Trophoblast cell (in vitro differentiated cells and primary cell): Measurements from ENCODE around the gene KCTD12.

Source experiments
- DNase-seq, 2 donors: peaks; one replicate each; pipeline ENCODE4 v3.0.0-alpha.2; 2016
- H2AFZ ChIP-seq: 2 replicates; pipeline ENCODE4 v1.6.1; 2013; ENCODE audit warnings: low read length, moderate library complexity, mild to moderate bottlenecking; ENCODE audit not compliant: insufficient read depth, poor library complexity
- H2AK5ac ChIP-seq: 2 replicates; pipeline ENCODE4 v1.6.1; 2013; ENCODE audit warnings: mild to moderate bottlenecking, low read length
- H2BK120ac ChIP-seq: 2 replicates; pipeline ENCODE4 v1.6.1; 2013; ENCODE audit warnings: low read length, mild to moderate bottlenecking, moderate library complexity; ENCODE audit not compliant: insufficient read depth, poor library complexity
- H2BK12ac ChIP-seq: 2 replicates; pipeline ENCODE4 v1.6.1; 2013; ENCODE audit warnings: mild to moderate bottlenecking, low read length, moderate library complexity
- H2BK5ac ChIP-seq: 2 replicates; pipeline ENCODE4 v1.6.1; 2013; ENCODE audit warnings: low read length, low read depth, moderate library complexity, mild to moderate bottlenecking; ENCODE audit not compliant: poor library complexity
- H3K14ac ChIP-seq: 2 replicates; pipeline ENCODE4 v1.6.1; 2013; ENCODE audit warnings: mild to moderate bottlenecking, low read length
- H3K18ac ChIP-seq: 2 replicates; pipeline ENCODE4 v1.6.1; 2013; ENCODE audit warnings: mild to moderate bottlenecking, low read length
- H3K23ac ChIP-seq: 2 replicates; pipeline ENCODE4 v1.6.1; 2013; ENCODE audit warnings: low read length
- H3K27ac ChIP-seq: 2 replicates; pipeline ENCODE4 v1.5.1; 2013; ENCODE audit warnings: low read depth, mild to moderate bottlenecking, inconsistent platforms, low read length, moderate library complexity
- H3K27me3 ChIP-seq: 2 replicates; pipeline ENCODE4 v1.6.1; 2013; ENCODE audit warnings: inconsistent platforms, mild to moderate bottlenecking, low read length, moderate library complexity; ENCODE audit not compliant: insufficient read depth
- H3K36me3 ChIP-seq, 2 experiments: 1 replicate in 1 of 2; 2 replicates in 1 of 2; pipeline ENCODE4 v1.6.1; 2013; ENCODE audit warnings: low read length in 2 of 2, mild to moderate bottlenecking in 2 of 2, moderate library complexity in 1 of 2; ENCODE audit not compliant: insufficient read depth in 2 of 2, control insufficient read depth in 1 of 2
- H3K4ac ChIP-seq: 2 replicates; pipeline ENCODE4 v1.6.1; 2013; ENCODE audit warnings: low read depth, mild to moderate bottlenecking, low read length, moderate library complexity
- H3K4me1 ChIP-seq, 2 experiments: 1 replicate in 1 of 2; 2 replicates in 1 of 2; pipeline ENCODE4 v1.6.1; 2013; ENCODE audit warnings: low read length in 2 of 2, mild to moderate bottlenecking in 2 of 2, moderate library complexity in 1 of 2; ENCODE audit not compliant: insufficient read depth in 2 of 2, control insufficient read depth in 1 of 2
- H3K4me2 ChIP-seq: 2 replicates; pipeline ENCODE4 v1.6.1; 2013; ENCODE audit warnings: inconsistent platforms, mild to moderate bottlenecking, low read length, moderate library complexity
- H3K4me3 ChIP-seq: 2 replicates; pipeline ENCODE4 v1.5.1; 2013; ENCODE audit warnings: mild to moderate bottlenecking, low read depth, low read length, inconsistent platforms
- H3K79me1 ChIP-seq: one replicate; pipeline ENCODE4 v1.6.1; 2013; ENCODE audit warnings: low read length
- H3K79me2 ChIP-seq: 2 replicates; pipeline ENCODE4 v1.6.1; 2013; ENCODE audit warnings: low read length, mild to moderate bottlenecking; ENCODE audit not compliant: control insufficient read depth, insufficient read depth, poor library complexity
- H3K9ac ChIP-seq: 2 replicates; pipeline ENCODE4 v1.6.1; 2013; ENCODE audit warnings: mild to moderate bottlenecking, low read length
- H3K9me3 ChIP-seq: 2 replicates; pipeline ENCODE4 v1.6.1; 2013; ENCODE audit warnings: low read depth, mild to moderate bottlenecking, control low read depth, inconsistent platforms, low read length; ENCODE audit not compliant: insufficient read depth
- H4K12ac ChIP-seq: 2 replicates; pipeline ENCODE4 v1.6.1; 2013; ENCODE audit warnings: low read depth, mild to moderate bottlenecking, low read length, moderate library complexity
- H4K8ac ChIP-seq: 2 replicates; pipeline ENCODE4 v1.6.1; 2013; ENCODE audit warnings: low read depth, mild to moderate bottlenecking, low read length, moderate library complexity
- H4K91ac ChIP-seq: one replicate; pipeline ENCODE4 v1.6.1; 2013; ENCODE audit warnings: low read depth, mild to moderate bottlenecking, low read length, moderate library complexity
- WGBS: extraction: QIAGEN DNeasy Blood & Tissue Kit; methylation state at CpG from one replicate; pipeline ENCODE4 v1.1.7; 2013; ENCODE audit warnings: missing lambda C conversion rate; ENCODE audit not compliant: insufficient read length, insufficient coverage; ENCODE audit errors: extremely low coverage; 5-methylcytosine and 5-hydroxymethylcytosine counted together

Gene KCTD12

GRCh38 chr13:76845865-76846264 lies 40.3 kb downstream of the KCTD12 start:
- no peak overlapping the region for H3K9ac ChIP-seq

GRCh38 chr13:76845367-76845766 lies 40.8 kb downstream of the KCTD12 start:
- no peaks in the 10 kb centered on the region for H3K36me3 ChIP-seq
- H3K23ac ChIP-seq: no peak overlapping the region
- no peaks in the 10 kb centered on the region for H3K79me1 ChIP-seq
- no peak overlapping the region for H4K12ac ChIP-seq
- H3K14ac ChIP-seq: no peak overlapping the region
- no peak overlapping the region for H2BK12ac ChIP-seq
- H3K4ac ChIP-seq: no peak overlapping the region
- H3K27ac ChIP-seq: no peak overlapping the region
- H2AK5ac ChIP-seq: no peak overlapping the region
- no peak for DNase-seq
- no CpG with 5 or more reads among the region's 3 CpGs for WGBS
- H2BK5ac ChIP-seq: no peak overlapping the region
- H2AFZ ChIP-seq: no peak overlapping the region
- no peak overlapping the region for H3K9ac ChIP-seq
- H2BK120ac ChIP-seq: no peak overlapping the region
- no peak overlapping the region for H3K4me2 ChIP-seq
- no peak overlapping the region for H4K8ac ChIP-seq
- H4K91ac ChIP-seq: no peak overlapping the region
- no peaks in the 10 kb centered on the region for H3K9me3 ChIP-seq
- H3K18ac ChIP-seq: no peak overlapping the region
- H3K4me3 ChIP-seq: no peak overlapping the region
- no peaks in the 10 kb centered on the region for H3K27me3 ChIP-seq
- H3K79me2 ChIP-seq: no peaks in the 10 kb centered on the region
- no peaks in the 10 kb centered on the region for H3K4me1 ChIP-seq

More at GRCh38 chr13:76845865-76846264, 40.3 kb downstream of the KCTD12 start:
- Histone ChIP-seq H2BK12ac (no peak overlapping the region), H2AFZ (no peak overlapping the region), H3K27ac (no peak overlapping the region), H2BK5ac (no peak overlapping the region), H4K91ac (no peak overlapping the region), H4K12ac (no peak overlapping the region), H3K23ac (no peak overlapping the region), H3K4me3 (no peak overlapping the region), H3K27me3 (no peaks in the 10 kb centered on the region), H3K18ac (no peak overlapping the region), H3K4me2 (no peak overlapping the region), H3K79me2 (no peaks in the 10 kb centered on the region), H3K36me3 (no peaks in the 10 kb centered on the region), H3K9me3 (no peaks in the 10 kb centered on the region), H3K79me1 (no peaks in the 10 kb centered on the region), H2AK5ac (no peak overlapping the region), H4K8ac (no peak overlapping the region), H2BK120ac (no peak overlapping the region), H3K4ac (no peak overlapping the region), H3K4me1 (no peaks in the 10 kb centered on the region), H3K14ac (no peak overlapping the region)
- no peak for DNase-seq
- no CpG with 5 or more reads among the region's 2 CpGs for WGBS

GRCh38 chr13:76837801-76838200 lies 48.4 kb downstream of the KCTD12 start:
- Histone ChIP-seq H4K12ac (no peak overlapping the region), H4K8ac (no peak overlapping the region), H3K36me3 (no peaks in the 10 kb centered on the region), H3K23ac (no peak overlapping the region), H3K27ac (no peak overlapping the region), H3K79me1 (no peaks in the 10 kb centered on the region), H3K9me3 (no peaks in the 10 kb centered on the region), H2BK120ac (no peak overlapping the region), H3K14ac (no peak overlapping the region), H2AFZ (no peak overlapping the region), H3K4ac (no peak overlapping the region), H2BK12ac (no peak overlapping the region), H3K18ac (no peak overlapping the region), H4K91ac (no peak overlapping the region), H3K9ac (no peak overlapping the region), H3K4me3 (no peak overlapping the region), H2BK5ac (no peak overlapping the region), H3K79me2 (no peaks in the 10 kb centered on the region), H3K4me2 (no peak overlapping the region), H2AK5ac (no peak overlapping the region), H3K27me3 (no peaks in the 10 kb centered on the region), H3K4me1 (peaks cover 0 to 2% of the 10 kb centered on the region in 2 experiments)
- DNase-seq: no peak
- no CpG with 5 or more reads among the region's 1 CpG for WGBS

GRCh38 chr13:76836311-76836710 lies 49.9 kb downstream of the KCTD12 start:
- H4K8ac ChIP-seq: no peak overlapping the region
- H3K4me1 ChIP-seq: peaks cover 0 to 2% of the 10 kb centered on the region in 2 experiments
- H3K79me2 ChIP-seq: no peaks in the 10 kb centered on the region
- H3K9ac ChIP-seq: no peak overlapping the region
- H3K14ac ChIP-seq: no peak overlapping the region
- no peak overlapping the region for H3K27ac ChIP-seq
- H3K18ac ChIP-seq: no peak overlapping the region
- H4K91ac ChIP-seq: no peak overlapping the region
- no peak overlapping the region for H4K12ac ChIP-seq
- H3K4me2 ChIP-seq: no peak overlapping the region
- no CpG with 5 or more reads among the region's 1 CpG for WGBS
- no peak overlapping the region for H3K4me3 ChIP-seq
- no peaks in the 10 kb centered on the region for H3K9me3 ChIP-seq
- H3K27me3 ChIP-seq: no peaks in the 10 kb centered on the region
- DNase-seq: no peak
- H2BK5ac ChIP-seq: no peak overlapping the region
- H3K36me3 ChIP-seq: no peaks in the 10 kb centered on the region
- no peak overlapping the region for H3K4ac ChIP-seq
- no peak overlapping the region for H2BK12ac ChIP-seq
- no peak overlapping the region for H2BK120ac ChIP-seq
- H2AK5ac ChIP-seq: no peak overlapping the region
- no peak overlapping the region for H3K23ac ChIP-seq
- H2AFZ ChIP-seq: no peak overlapping the region
- H3K79me1 ChIP-seq: no peaks in the 10 kb centered on the region
